Mucosa of rectum (tissue), 2 donors: ENCODE measurements around the gene LRRC15.

Source experiments
- H3K27ac ChIP-seq, 2 donors: one replicate each; pipeline ENCODE4 v1.7.0; 2013; ENCODE audit warnings: inconsistent platforms in 2 of 2, low read depth in 2 of 2, low read length in 2 of 2
- H3K27me3 ChIP-seq, 2 donors: one replicate each; pipeline ENCODE4 v1.7.0; 2013; ENCODE audit warnings: low read length in 2 of 2; ENCODE audit not compliant: control insufficient read depth in 2 of 2, insufficient read depth in 2 of 2
- H3K36me3 ChIP-seq, 2 donors: one replicate each; pipeline ENCODE4 v1.7.0; 2013; ENCODE audit warnings: low read length in 2 of 2; ENCODE audit not compliant: control insufficient read depth in 2 of 2, insufficient read depth in 2 of 2
- H3K4me1 ChIP-seq, 2 donors: one replicate each; pipeline ENCODE4 v1.7.0; 2013; ENCODE audit warnings: low read length in 2 of 2, mild to moderate bottlenecking in 1 of 2; ENCODE audit not compliant: control insufficient read depth in 2 of 2, insufficient read depth in 2 of 2
- H3K4me3 ChIP-seq, 2 donors: one replicate each; pipeline ENCODE4 v1.7.0; 2013; ENCODE audit warnings: low read length in 2 of 2
- H3K9ac ChIP-seq, 2 donors: one replicate each; pipeline ENCODE4 v1.7.0; 2013; ENCODE audit warnings: low read length in 2 of 2, low read depth in 1 of 2, mild to moderate bottlenecking in 1 of 2
- H3K9me3 ChIP-seq, 2 donors: one replicate each; pipeline ENCODE4 v1.7.0; 2013; ENCODE audit warnings: low read length in 2 of 2; ENCODE audit not compliant: control insufficient read depth in 2 of 2
- donor health status: healthy.
- donor health status: Normal muscosa, but diverticular disease.

LRRC15 gene

DNA sequence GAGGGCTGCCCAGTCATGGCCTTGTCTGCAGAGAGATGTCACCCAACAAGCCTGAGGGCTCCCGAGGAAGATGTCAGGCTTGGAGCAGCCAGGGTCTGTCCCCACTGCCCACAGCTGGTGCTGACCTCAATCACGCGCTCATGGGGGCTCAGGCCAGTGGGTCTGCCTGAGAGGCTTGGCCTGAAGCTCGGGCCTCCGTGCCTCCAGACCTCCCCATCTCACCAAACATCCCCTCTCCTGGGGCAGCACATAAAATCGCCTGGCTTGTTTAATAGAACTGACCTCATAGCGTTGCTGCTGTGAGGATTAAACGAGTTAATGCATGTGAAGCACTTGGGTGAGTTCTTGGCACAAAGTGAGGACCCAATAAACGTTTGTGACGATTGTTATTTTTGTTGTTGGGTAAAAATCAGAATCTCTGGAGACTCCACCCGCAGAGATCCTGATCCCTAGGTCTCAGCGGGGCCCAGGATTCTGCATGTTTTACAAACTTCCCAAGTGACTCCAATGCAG lies 3.5 kb downstream of the LRRC15 start:
- H3K27ac ChIP-seq, result no peak overlapping the region

DNA sequence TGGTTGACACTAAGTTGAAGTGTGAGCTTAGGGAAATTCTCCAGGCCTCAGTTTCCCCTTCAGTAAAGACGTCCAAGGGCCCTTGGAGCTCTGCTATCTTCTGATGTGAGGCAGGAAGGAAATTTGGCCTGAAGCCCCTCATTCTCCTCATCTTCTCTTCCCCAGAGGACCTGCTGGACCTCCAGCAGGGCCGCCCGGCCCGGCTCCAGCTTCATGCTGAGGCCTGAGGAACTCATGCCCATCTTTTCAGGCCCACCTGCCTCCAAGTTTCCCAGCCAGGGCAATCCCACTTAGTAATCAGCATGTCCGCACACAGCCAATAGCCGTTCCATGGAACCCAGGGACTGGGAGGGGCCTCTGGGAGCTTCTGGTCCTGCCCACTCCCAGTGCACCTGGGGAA lies 4.0 kb downstream of the LRRC15 start:
- Histone ChIP-seq H3K9me3 (no peaks in the 10 kb centered on the region), H3K4me1 (peaks cover 3 to 6% of the 10 kb centered on the region in 2 donors), H3K36me3 (no peaks in the 10 kb centered on the region), H3K9ac (no peak overlapping the region), H3K27ac (no peak overlapping the region), H3K4me3 (no peak overlapping the region), H3K27me3 (peaks cover 8 to 11% of the 10 kb centered on the region in 2 donors)

More for the DNA sequence above, 3.5 kb downstream of the LRRC15 start:
- no peak overlapping the region for H3K4me3 ChIP-seq
- H3K4me1 ChIP-seq, result peaks cover 3 to 6% of the 10 kb centered on the region in 2 donors
- H3K27me3 ChIP-seq, result peaks cover 8 to 11% of the 10 kb centered on the region in 2 donors
- H3K9me3 ChIP-seq, result no peaks in the 10 kb centered on the region
- H3K9ac ChIP-seq, result no peak overlapping the region
- no peaks in the 10 kb centered on the region for H3K36me3 ChIP-seq

DNA sequence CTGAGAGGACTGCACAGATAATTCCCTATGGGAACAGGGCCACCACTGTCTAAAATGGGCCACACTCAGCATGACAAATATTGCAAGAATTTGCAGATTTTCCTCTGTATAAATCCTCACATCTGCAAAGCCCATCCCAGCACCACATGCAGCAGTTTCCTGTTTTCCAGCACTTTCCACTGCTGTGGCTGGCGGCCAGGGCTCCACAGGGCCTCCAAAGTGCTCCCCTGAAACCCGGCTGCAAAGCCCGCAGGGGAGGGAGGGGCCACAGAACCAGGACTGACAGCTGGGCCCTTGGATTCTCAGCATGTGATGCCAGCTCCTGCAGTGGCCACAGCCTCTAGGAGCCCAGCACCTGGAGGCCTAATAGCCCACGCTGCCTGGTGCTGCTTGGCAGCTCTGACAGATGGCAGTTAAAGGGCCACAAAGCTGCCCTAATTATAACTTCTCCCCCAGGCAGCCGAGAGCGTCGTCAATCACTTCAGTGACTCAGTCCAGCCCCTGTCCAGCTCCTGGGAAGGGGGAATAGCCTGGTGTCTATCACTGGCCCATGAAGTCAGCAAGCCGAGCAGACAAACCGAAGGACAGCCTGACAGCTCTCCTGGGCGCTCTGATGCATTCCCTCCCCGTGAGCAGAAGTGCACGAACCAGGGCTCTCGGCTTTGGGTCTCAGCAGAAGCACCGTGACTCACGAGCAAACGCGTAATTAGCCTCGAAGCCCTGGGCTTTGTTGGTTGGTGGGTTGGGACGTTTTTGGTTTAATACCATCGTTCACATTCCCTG lies 4.7 kb downstream of the LRRC15 start:
- Histone ChIP-seq H3K4me3 (no peak overlapping the region), H3K27ac (peak overlapping the region in 1 of 2 donors; percentile 9), H3K4me1 (peaks cover 3 to 6% of the 10 kb centered on the region in 2 donors), H3K36me3 (no peaks in the 10 kb centered on the region), H3K9me3 (no peaks in the 10 kb centered on the region), H3K27me3 (peaks cover 8 to 10% of the 10 kb centered on the region in 2 donors), H3K9ac (no peak overlapping the region)

DNA sequence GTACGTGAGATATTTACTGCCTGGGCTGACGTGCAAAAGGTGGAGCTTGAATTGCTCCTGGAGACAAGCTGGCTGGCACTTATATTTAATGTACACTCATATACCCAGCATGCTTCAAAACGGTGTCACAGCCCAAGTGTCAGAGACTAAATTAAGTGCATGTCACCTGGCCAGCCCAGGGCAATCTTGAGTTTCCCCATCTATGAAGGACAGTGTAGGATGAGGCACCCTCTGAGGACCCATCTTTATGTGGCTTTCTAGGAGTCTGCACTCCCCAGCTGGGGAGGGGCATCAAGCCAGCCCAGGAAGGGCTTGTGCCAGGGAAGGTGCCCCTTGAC lies 5.3 kb downstream of the LRRC15 start:
- no peak overlapping the region for H3K9ac ChIP-seq
- H3K9me3 ChIP-seq, result no peaks in the 10 kb centered on the region
- H3K4me1 ChIP-seq, result peaks cover 2 to 6% of the 10 kb centered on the region in 2 donors
- H3K36me3 ChIP-seq, result no peaks in the 10 kb centered on the region
- H3K27me3 ChIP-seq, result peaks cover 4 to 7% of the 10 kb centered on the region in 2 donors
- H3K4me3 ChIP-seq, result no peak overlapping the region
- no peak overlapping the region for H3K27ac ChIP-seq

DNA sequence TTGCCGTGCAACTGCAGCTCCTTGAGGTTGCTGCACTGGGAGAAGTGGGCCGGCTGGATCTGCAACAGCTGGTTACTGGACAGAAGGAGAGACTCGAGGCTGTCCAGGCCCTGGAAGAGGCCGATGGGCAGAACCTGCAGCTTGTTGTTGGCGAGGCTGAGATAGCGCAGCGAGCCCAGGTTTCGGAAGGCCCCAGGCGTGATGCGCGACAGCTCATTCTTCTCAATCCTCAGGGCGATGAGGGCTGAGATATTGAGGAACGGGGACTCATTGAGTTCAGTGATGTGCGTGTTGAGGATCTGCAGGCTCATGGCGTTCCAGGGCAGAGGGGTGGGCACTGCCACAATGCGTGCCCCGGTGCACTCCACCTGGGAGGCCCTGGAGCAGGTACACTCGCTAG lies 9.0 kb downstream of the LRRC15 start:
- H3K36me3 ChIP-seq, result no peaks in the 10 kb centered on the region
- H3K27me3 ChIP-seq, result no peaks in the 10 kb centered on the region
- H3K9ac ChIP-seq, result no peak overlapping the region
- no peak overlapping the region for H3K4me3 ChIP-seq
- no peaks in the 10 kb centered on the region for H3K9me3 ChIP-seq
- H3K27ac ChIP-seq, result no peak overlapping the region
- peaks cover 2 to 3% of the 10 kb centered on the region in 2 donors for H3K4me1 ChIP-seq

DNA sequence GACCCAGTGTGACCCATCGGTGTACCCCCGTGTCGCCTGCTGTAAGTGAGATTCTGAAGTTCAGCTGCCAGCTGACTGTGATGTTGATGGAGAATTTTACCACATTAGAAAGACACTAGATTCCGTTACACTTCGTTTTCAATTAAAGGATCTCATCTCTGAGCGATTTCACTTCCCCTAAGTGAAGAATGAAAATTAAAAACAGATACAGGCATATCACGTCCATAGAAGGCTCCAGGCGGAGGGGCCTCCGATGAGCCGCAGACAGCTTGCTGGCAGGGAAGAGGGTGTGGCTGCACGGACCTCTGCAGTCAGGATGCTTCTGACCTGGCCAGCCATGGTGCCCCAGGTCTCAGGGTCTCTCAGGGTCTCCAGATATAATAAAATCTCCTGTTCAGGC lies 11.9 kb downstream of the LRRC15 start:
- Histone ChIP-seq H3K9ac (no peak overlapping the region), H3K27ac (no peak overlapping the region), H3K9me3 (no peaks in the 10 kb centered on the region), H3K36me3 (no peaks in the 10 kb centered on the region), H3K4me3 (no peak overlapping the region), H3K27me3 (no peaks in the 10 kb centered on the region), H3K4me1 (no peaks in the 10 kb centered on the region)

DNA sequence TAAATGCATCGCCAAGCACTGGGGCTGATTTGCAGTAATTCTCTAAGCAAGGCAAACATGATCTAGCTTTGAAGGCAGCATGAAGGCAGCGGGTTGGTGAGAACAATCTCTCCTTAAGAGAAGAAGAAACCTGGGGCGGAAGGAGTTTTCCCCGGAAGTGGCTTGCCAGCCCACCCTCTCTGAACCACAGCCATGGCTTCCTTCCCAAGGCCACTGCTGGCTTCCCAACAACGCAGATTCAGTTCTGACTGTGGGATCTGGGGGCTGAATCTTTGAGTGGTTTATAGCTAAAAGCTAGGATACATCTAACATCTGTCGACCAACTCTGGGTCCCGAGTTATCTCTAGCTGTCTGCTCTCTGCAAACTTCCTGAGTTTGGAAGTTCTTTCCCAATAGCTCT lies 14.2 kb downstream of the LRRC15 start:
- no peaks in the 10 kb centered on the region for H3K27me3 ChIP-seq
- H3K9me3 ChIP-seq, result no peaks in the 10 kb centered on the region
- H3K4me1 ChIP-seq, result no peaks in the 10 kb centered on the region
- H3K36me3 ChIP-seq, result no peaks in the 10 kb centered on the region
- H3K4me3 ChIP-seq, result no peak overlapping the region
- no peak overlapping the region for H3K9ac ChIP-seq
- no peak overlapping the region for H3K27ac ChIP-seq

DNA sequence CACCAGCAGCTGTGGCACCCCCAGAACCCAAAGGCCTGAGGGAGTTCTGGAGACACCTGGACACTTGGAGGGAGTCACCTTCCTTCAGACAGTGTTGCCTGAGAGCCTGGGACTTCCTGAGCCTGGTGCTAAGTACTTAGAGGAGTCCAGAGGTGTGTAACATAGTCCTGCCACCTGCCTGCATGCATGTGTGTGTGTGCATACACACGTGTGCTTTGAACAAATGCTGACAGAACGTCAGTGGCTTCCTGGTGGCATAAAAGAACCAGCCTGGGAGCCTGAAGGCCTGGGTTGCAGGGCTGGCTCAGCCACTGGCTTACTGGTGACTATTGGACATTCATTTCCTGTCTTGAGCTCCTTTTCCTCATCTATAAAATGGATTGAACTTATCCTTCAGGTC lies 15.2 kb downstream of the LRRC15 start:
- no peak overlapping the region for H3K27ac ChIP-seq
- H3K9me3 ChIP-seq, result no peaks in the 10 kb centered on the region
- no peak overlapping the region for H3K9ac ChIP-seq
- H3K27me3 ChIP-seq, result no peaks in the 10 kb centered on the region
- H3K4me1 ChIP-seq, result no peaks in the 10 kb centered on the region
- H3K4me3 ChIP-seq, result no peak overlapping the region
- H3K36me3 ChIP-seq, result no peaks in the 10 kb centered on the region

DNA sequence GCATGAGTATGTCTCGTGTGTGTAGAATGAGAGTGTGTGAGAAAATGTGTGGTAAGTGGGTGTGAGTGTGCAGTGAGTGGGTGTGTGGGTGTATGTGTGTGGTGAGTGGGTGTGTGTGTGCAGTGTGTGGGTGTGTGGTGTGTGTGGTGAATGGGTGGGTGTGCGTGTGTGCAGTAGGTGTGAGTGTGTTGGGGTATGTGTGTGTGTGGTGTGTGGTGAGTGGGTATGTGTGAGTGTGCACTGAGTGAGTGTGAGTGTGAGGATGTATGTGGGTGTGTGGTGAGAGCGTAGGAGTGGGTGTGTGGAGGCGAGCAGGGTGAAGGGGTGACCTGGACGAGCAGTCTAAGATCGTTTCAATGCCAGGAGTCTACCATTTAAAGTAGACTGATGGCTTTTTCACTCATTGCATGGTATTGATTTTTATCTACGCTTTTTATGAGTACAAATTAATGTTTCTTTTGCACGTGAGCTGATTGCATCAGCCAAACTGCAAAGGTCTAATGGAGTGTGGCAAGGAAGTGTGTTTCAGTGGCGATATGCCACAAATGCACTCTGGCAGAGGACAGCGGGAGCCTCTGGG lies 16.8 kb downstream of the LRRC15 start:
- H3K9ac ChIP-seq, result no peak overlapping the region
- H3K27me3 ChIP-seq, result no peaks in the 10 kb centered on the region
- no peaks in the 10 kb centered on the region for H3K36me3 ChIP-seq
- no peaks in the 10 kb centered on the region for H3K4me1 ChIP-seq
- H3K9me3 ChIP-seq, result no peaks in the 10 kb centered on the region
- no peak overlapping the region for H3K27ac ChIP-seq
- H3K4me3 ChIP-seq, result no peak overlapping the region

DNA sequence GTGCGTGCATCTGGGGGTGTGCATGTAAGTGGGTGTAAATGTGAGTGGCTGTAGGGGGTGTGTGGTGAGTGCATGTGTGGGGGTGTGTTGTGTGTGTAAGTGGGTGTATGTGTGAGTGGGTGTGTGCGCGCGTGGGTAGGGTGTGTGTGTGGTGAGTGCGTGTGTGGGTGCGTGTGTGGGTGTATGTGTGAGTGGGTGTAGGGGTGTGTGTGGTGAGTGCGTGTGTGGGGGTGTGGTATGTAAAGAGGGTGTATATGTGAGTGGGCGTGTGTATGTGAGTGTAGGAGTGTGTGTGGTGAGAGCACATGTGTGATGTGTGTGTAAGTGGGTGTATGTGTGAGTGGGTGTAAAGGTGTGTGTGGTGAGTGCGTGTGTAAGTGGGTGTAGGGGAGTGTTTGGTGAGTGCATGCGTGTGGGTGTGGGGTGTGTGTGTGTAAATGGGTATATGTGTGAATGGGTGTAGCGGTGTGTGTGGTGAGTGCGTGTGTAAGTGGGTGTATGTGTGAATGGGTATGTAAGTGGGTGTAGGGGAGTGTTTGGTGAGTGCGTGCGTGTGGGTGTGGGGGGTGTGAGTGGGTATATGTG lies 17.5 kb downstream of the LRRC15 start:
- no peak overlapping the region for H3K27ac ChIP-seq
- no peak overlapping the region for H3K9ac ChIP-seq
- no peaks in the 10 kb centered on the region for H3K4me1 ChIP-seq
- H3K4me3 ChIP-seq, result no peak overlapping the region
- no peaks in the 10 kb centered on the region for H3K9me3 ChIP-seq
- no peaks in the 10 kb centered on the region for H3K27me3 ChIP-seq
- H3K36me3 ChIP-seq, result no peaks in the 10 kb centered on the region
